ENCODE measurements around the gene SUSD1.

DNA sequence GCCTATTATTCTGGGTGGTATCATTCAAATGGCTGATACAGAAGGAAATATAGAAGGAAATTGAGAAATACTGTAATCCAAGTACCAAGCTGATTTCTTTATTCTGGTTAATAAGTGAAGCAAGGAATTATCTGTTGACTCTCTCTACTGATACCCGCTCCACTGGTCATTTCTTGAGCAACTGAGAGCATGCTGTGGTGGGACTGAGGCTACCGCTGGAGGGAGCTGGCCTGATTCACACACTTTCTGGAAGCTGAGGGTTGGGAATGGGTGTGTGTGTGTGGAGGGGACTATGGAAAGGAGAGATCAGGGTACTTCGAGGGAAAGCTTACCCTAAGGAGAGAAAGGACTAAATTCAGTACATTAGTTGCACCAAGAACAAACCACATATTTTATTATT is 174.4 kb downstream of the SUSD1 start:
- TF ChIP-seq, protein P1, sequence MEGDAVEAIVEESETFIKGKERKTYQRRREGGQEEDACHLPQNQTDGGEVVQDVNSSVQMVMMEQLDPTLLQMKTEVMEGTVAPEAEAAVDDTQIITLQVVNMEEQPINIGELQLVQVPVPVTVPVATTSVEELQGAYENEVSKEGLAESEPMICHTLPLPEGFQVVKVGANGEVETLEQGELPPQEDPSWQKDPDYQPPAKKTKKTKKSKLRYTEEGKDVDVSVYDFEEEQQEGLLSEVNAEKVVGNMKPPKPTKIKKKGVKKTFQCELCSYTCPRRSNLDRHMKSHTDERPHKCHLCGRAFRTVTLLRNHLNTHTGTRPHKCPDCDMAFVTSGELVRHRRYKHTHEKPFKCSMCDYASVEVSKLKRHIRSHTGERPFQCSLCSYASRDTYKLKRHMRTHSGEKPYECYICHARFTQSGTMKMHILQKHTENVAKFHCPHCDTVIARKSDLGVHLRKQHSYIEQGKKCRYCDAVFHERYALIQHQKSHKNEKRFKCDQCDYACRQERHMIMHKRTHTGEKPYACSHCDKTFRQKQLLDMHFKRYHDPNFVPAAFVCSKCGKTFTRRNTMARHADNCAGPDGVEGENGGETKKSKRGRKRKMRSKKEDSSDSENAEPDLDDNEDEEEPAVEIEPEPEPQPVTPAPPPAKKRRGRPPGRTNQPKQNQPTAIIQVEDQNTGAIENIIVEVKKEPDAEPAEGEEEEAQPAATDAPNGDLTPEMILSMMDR (conservative IDR thresholded peaks at IDR 0.05; ENCODE audit: low read length): no peak
- no peak for TF ChIP-seq EZH2phosphoT487 (IDR thresholded peaks at IDR 0.05; ENCODE audit: borderline replicate concordance)

Measured in Loucy (cell line).